AG09319 (cell line): Measurements from ENCODE around the gene CXCR5.

Experiments
- DNase-seq: peaks from one replicate; pipeline ENCODE4 v3.0.0-alpha.2; 2010; ENCODE audit warnings: low read depth; ENCODE audit errors: extremely low read depth
- CTCF ChIP-seq: IDR thresholded peaks from 2 replicates; pipeline ENCODE4 v1.5.1; 2011; ENCODE audit warnings: low read depth, mild to moderate bottlenecking, inconsistent platforms, low read length, moderate library complexity

The CXCR5 gene

GRCh38 chr11:118927554-118928100, 43.9 kb downstream of the CXCR5 start:
- DNase-seq = no peak
- TF ChIP-seq CTCF = no peak

GRCh38 chr11:118928101-118928869, 44.6 kb downstream of the CXCR5 start:
- peak; percentile 92 for TF ChIP-seq CTCF
- peak; percentile 86 for DNase-seq

- no peak for DNase-seq
- no peak for TF ChIP-seq CTCF
These were observed 45.3 kb downstream of the CXCR5 start for GRCh38 chr11:118928870-118929500.

GRCh38 chr11:118929501-118930093, 45.9 kb downstream of the CXCR5 start:
- no peak for DNase-seq
- TF ChIP-seq CTCF = no peak

GRCh38 chr11:118930094-118930712, 46.5 kb downstream of the CXCR5 start:
- peak; percentile 93 for TF ChIP-seq CTCF
- DNase-seq = no peak

GRCh38 chr11:118931571-118931970, 47.9 kb downstream of the CXCR5 start:
- no peak for TF ChIP-seq CTCF
- no peak for DNase-seq

- DNase-seq = no peak
- TF ChIP-seq CTCF = no peak
These were observed 49.8 kb downstream of the CXCR5 start for GRCh38 chr11:118933486-118933885.
